Stimulated activated memory B cell treated with anti-CD40 and anti-IgM and Interleukin-4, amounts not matched to agents 10 μg/mL and 1 μg/mL and 100 μg/mL, for 72 hours (primary cell): ENCODE results near the gene MAP2K5.
A peak's percentile ranks its signal among the peaks of the same experiment; 100 is the strongest.

Experiments
- ATAC-seq: fragments of 150-1000 bp; cut with Tn5 transposase; 2 replicates; pipeline ENCODE4 v1.10.0; 2021
- H3K27ac Mint-ChIP-seq: one replicate; pipeline ENCODE4 v1.8.0; 2022; ENCODE audit warnings: mild to moderate bottlenecking, mixed read lengths
- H3K27me3 Mint-ChIP-seq: one replicate; pipeline ENCODE4 v1.8.0; 2022; ENCODE audit warnings: mixed read lengths
- H3K36me3 Mint-ChIP-seq: one replicate; pipeline ENCODE4 v1.8.0; 2022; ENCODE audit warnings: mixed read lengths
- H3K4me1 Mint-ChIP-seq: one replicate; pipeline ENCODE4 v1.8.0; 2022; ENCODE audit warnings: mixed read lengths
- H3K4me3 Mint-ChIP-seq: one replicate; pipeline ENCODE4 v1.8.0; 2022; ENCODE audit warnings: mild to moderate bottlenecking, moderate library complexity, mixed read lengths
- H3K9me3 Mint-ChIP-seq: one replicate; pipeline ENCODE4 v1.8.0; 2022; ENCODE audit warnings: mixed read lengths

Gene MAP2K5

DNA sequence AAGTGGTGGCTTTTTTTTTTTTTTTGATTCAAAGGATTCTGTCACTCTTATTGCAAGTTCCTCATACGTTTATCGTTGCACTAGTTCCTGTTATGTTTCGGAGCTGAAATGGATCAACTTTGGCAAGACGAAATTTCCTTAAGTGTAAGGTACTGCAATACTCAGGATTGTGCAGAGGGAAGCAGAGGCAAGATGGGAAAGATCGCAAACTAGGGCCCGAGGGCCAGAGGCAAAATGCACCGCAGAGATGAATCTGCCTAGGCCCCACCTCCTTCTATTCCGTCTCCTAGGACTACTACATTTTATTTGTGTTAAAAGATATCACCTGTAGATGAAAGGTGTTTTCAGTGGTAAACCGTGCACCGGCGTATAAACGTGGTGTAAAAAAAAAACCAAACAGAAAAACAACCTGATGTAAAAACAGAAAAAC is 297.0 kb downstream of the MAP2K5 start:
- Mint-ChIP-seq H3K4me1 (peaks cover 47% of the 10 kb centered on the region), H3K9me3 (no peaks in the 10 kb centered on the region), H3K27me3 (peaks cover 24% of the 10 kb centered on the region), H3K27ac (peak overlapping the region; percentile 89), H3K36me3 (no peaks in the 10 kb centered on the region), H3K4me3 (peak overlapping the region; percentile 82)
- ATAC-seq: peak; percentile 32

DNA sequence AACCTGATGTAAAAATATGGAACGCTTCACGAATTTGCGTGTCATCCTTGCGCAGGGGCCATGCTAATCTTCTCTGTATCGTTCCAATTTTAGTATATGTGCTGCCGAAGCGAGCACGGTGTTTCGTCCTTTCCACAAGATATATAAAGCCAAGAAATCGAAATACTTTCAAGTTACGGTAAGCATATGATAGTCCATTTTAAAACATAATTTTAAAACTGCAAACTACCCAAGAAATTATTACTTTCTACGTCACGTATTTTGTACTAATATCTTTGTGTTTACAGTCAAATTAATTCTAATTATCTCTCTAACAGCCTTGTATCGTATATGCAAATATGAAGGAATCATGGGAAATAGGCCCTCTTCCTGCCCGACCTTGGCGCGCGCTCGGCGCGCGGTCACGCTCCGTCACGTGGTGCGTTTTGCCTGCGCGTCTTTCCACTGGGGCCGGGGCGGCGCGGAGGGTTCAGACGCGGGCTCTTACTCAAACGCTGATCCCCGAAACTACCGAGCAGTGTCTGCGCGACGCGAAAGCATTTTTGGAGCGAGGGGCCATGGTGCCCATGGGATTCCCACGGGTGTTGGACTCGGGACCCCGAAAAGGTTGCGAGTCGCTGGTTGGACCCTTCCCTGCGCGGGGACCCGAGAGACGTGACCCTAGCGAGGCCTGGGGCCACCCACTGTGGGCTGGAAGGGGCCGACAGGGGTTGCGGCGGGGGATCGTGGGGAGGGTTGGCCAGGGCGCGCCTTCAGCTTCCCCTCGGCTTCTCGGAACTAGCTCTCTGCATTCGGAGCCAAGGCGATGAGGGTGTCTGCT is 297.6 kb downstream of the MAP2K5 start, which contains the start of gene RNU6-1:
RNU6-1 (minus strand) TSS at position 117 of the 820 bp plus-strand sequence.
- H3K4me3 Mint-ChIP-seq: peak within 1 kb of the TSS; percentile 82
- peak within 1 kb of the TSS; percentile 89 for H3K27ac Mint-ChIP-seq
- no peaks in the 10 kb centered on the region for H3K36me3 Mint-ChIP-seq
- peaks cover 41% of the 10 kb centered on the region for H3K4me1 Mint-ChIP-seq
- no peaks in the 10 kb centered on the region for H3K9me3 Mint-ChIP-seq
- H3K27me3 Mint-ChIP-seq: peaks cover 17% of the 10 kb centered on the region
- ATAC-seq: peak; percentile 95

DNA sequence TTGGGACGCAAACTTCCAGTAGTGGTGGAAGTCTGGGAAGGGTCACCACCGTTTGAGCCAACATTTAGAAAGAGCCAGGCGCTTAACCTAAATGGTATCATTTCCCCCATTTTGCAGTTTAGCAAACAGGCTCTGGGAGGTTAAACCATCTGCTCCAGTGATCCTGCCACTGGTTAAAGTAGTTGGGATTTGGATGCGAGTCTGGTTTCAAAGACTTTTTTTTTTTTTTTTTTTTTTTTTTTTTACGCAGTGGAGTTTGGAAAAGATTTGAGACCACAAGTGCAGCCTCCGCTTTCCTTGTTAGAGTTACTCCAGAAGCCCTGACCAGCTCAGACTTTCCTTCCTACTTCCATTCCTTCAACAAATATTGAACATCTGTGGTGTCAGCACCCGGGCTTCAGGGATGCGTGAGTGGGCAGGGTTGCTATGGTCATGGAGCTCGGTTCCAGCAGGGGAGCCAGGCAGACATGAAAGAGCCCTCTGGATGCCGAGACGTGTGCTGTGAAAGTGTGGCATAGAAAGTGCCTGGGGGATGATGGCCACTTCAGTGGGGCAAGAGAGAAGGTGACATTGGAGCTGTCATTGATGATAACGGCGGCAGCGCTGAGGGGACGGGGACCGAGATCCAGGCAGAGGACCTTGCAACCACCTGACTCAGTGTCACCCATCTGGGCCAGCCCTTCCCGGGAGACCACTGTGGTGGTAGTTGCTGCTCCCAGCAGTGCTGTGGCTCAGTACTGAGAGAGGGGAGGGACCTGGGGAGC is 298.4 kb downstream of the MAP2K5 start:
- Mint-ChIP-seq H3K9me3 (no peaks in the 10 kb centered on the region), H3K27me3 (peaks cover 10% of the 10 kb centered on the region), H3K4me1 (peaks cover 33% of the 10 kb centered on the region), H3K27ac (peak overlapping the region; percentile 89), H3K36me3 (no peaks in the 10 kb centered on the region), H3K4me3 (peak overlapping the region; percentile 82)
- no peak for ATAC-seq

DNA sequence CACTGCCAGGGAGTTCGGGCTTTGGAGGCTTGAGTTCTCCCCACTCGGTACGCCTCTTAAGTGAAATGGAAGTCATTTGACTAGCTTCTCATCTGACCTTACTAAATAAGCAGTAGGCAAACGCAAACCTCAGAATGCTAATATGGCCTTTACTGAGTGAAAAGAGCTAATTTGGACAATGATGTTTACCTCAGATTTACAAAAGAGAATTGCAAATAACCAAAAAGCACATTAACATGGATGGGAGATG is 298.9 kb downstream of the MAP2K5 start:
- Mint-ChIP-seq H3K4me3 (peak overlapping the region; percentile 82), H3K36me3 (no peaks in the 10 kb centered on the region), H3K9me3 (no peaks in the 10 kb centered on the region), H3K4me1 (peaks cover 28% of the 10 kb centered on the region), H3K27ac (peak overlapping the region; percentile 89), H3K27me3 (peaks cover 4% of the 10 kb centered on the region)
- no peak for ATAC-seq

DNA sequence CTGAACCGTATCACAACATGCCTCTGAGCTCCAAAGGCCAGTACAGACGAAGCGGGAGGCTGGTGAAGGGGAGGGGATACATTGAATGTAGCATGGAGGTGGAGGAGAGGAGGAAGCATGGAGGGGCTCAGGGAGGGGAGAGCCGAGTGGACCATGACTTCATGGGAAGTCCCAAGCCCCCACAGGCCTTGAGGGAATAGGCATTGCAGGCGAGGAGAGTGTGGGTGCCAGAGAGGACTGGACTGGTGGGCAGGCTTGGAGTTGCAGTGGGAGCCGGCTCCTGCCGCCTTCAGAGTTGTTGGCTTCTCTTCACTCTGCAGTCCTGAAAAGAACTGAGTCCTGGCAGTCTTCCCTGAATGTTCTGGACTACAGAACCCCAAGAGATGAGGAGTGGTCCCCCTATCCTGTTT is 300.6 kb downstream of the MAP2K5 start:
- Mint-ChIP-seq H3K36me3 (no peaks in the 10 kb centered on the region), H3K4me3 (no peak overlapping the region), H3K27me3 (peaks cover 4% of the 10 kb centered on the region), H3K9me3 (no peaks in the 10 kb centered on the region), H3K4me1 (peaks cover 24% of the 10 kb centered on the region), H3K27ac (no peak overlapping the region)
- ATAC-seq: no peak

GRCh38 chr15:67843571-67844387 is 301.3 kb downstream of the MAP2K5 start:
- peaks cover 19% of the 10 kb centered on the region for H3K4me1 Mint-ChIP-seq
- peaks cover 11% of the 10 kb centered on the region for H3K27me3 Mint-ChIP-seq
- no peak overlapping the region for H3K27ac Mint-ChIP-seq
- no peak for ATAC-seq
- no peaks in the 10 kb centered on the region for H3K9me3 Mint-ChIP-seq
- H3K4me3 Mint-ChIP-seq: no peak overlapping the region
- H3K36me3 Mint-ChIP-seq: no peaks in the 10 kb centered on the region

DNA sequence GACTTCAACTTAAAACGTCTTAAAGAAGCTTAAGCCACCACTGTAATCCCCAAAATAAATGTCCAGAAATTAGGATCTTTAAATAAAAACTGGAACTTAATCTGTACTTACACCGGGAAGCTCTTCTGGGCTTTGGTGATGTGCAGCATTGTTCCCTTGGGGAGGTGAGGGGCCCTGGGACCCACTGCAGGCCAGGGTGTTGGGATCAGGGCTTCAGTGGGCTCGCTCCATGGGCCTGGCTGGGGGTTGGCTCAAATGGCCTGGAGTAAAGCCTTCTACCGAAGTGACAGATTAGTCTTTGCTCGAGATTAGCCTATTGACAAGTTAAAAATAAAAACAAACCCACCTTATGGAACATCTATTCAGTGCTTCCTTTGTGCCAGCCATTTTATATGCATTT is 303.5 kb downstream of the MAP2K5 start:
- ATAC-seq: no peak
- Mint-ChIP-seq H3K27me3 (peaks cover 11% of the 10 kb centered on the region), H3K9me3 (no peaks in the 10 kb centered on the region), H3K4me1 (peaks cover 15% of the 10 kb centered on the region), H3K27ac (no peak overlapping the region), H3K36me3 (no peaks in the 10 kb centered on the region), H3K4me3 (no peak overlapping the region)

- H3K4me1 Mint-ChIP-seq: peaks cover 28% of the 10 kb centered on the region
- ATAC-seq: no peak
- H3K27ac Mint-ChIP-seq: no peak overlapping the region
- H3K4me3 Mint-ChIP-seq: no peak overlapping the region
- peaks cover 11% of the 10 kb centered on the region for H3K27me3 Mint-ChIP-seq
- no peaks in the 10 kb centered on the region for H3K9me3 Mint-ChIP-seq
- no peaks in the 10 kb centered on the region for H3K36me3 Mint-ChIP-seq
Measured at GRCh38 chr15:67849538-67849937, 307.0 kb downstream of the MAP2K5 start.

DNA sequence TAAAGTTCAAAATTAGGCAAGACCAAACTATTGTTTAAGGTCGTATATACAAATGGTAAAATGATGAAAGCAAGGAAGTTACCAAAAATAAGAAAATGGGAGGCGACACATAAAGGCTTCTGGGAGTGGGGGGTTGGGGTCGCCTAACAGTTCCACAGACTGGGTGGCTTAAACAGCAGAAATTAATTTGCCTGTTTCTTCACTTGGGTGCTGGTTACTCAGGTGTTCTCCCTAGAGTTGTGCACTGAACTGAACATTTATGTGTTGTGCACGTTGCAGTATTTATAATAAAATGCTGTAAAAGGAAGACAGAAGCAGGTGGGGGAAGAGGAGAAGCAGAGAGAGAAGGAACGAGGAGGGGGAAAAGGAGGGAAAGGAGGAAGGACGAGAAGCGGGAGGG is 307.8 kb downstream of the MAP2K5 start:
- Mint-ChIP-seq H3K36me3 (no peaks in the 10 kb centered on the region), H3K27me3 (peaks cover 11% of the 10 kb centered on the region), H3K27ac (no peak overlapping the region), H3K4me3 (no peak overlapping the region), H3K9me3 (no peaks in the 10 kb centered on the region), H3K4me1 (peaks cover 28% of the 10 kb centered on the region)
- ATAC-seq: no peak

DNA sequence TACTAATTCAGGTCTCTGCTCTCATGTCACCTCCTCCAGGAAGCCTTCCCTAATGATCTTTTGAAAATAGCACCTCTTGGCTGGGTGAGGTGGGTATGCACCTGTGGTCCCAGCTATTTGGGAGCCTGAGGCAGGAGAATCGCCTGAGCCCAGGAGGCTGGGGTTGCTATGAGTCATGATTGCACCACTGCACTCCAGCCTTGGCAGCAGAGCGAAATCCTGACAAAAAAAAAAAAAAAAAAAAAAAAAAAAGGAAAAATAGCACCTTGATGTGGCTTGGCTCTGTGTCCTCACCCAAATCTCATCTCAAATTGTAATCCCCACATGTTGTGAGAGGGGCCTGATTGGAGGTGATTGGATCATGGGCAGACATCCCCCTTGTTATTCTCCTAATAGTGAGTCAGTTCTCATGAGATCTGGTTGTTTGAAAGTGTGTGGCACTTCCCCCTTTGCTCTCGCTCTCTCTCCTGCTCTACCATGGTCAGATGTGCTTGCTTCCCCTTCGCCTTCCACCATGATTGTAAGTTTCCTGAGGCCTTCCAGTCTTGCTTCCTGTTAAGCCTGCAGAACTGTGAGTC is 308.6 kb downstream of the MAP2K5 start:
- no peak overlapping the region for H3K4me3 Mint-ChIP-seq
- peaks cover 33% of the 10 kb centered on the region for H3K4me1 Mint-ChIP-seq
- ATAC-seq: no peak
- no peaks in the 10 kb centered on the region for H3K9me3 Mint-ChIP-seq
- H3K27ac Mint-ChIP-seq: no peak overlapping the region
- peaks cover 11% of the 10 kb centered on the region for H3K27me3 Mint-ChIP-seq
- H3K36me3 Mint-ChIP-seq: no peaks in the 10 kb centered on the region

- no peaks in the 10 kb centered on the region for H3K9me3 Mint-ChIP-seq
- H3K27me3 Mint-ChIP-seq: peaks cover 11% of the 10 kb centered on the region
- ATAC-seq: no peak
- H3K4me1 Mint-ChIP-seq: peaks cover 34% of the 10 kb centered on the region
- no peak overlapping the region for H3K4me3 Mint-ChIP-seq
- H3K27ac Mint-ChIP-seq: no peak overlapping the region
- H3K36me3 Mint-ChIP-seq: no peaks in the 10 kb centered on the region
Measured at GRCh38 chr15:67852418-67852817, 309.9 kb downstream of the MAP2K5 start.

GRCh38 chr15:67853454-67853853 is 311.0 kb downstream of the MAP2K5 start:
- H3K27me3 Mint-ChIP-seq: peaks cover 3% of the 10 kb centered on the region
- H3K27ac Mint-ChIP-seq: no peak overlapping the region
- no peaks in the 10 kb centered on the region for H3K36me3 Mint-ChIP-seq
- peaks cover 34% of the 10 kb centered on the region for H3K4me1 Mint-ChIP-seq
- no peaks in the 10 kb centered on the region for H3K9me3 Mint-ChIP-seq
- ATAC-seq: no peak
- H3K4me3 Mint-ChIP-seq: no peak overlapping the region

DNA sequence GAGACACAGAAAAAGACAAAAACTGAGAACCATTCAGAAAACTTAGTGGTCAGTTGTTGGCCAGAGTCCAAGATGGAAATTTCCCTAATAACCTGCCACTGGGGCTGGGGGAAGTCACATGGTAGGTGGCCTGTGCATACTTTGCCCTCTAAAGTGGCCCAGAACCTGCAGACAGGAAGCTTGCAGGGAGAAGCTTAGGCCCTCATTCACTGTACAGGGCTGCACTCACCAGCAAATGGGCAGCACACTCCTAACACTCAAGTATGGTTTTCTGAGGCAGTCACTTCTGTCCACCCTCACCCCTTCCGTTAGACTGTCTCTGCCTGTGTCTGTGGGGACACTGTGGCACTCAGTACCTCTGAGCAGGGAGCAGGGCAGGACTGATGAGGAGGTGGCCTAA is 311.9 kb downstream of the MAP2K5 start:
- no peaks in the 10 kb centered on the region for H3K27me3 Mint-ChIP-seq
- no peaks in the 10 kb centered on the region for H3K9me3 Mint-ChIP-seq
- peaks cover 36% of the 10 kb centered on the region for H3K4me1 Mint-ChIP-seq
- no peak overlapping the region for H3K27ac Mint-ChIP-seq
- no peak for ATAC-seq
- H3K4me3 Mint-ChIP-seq: no peak overlapping the region
- H3K36me3 Mint-ChIP-seq: no peaks in the 10 kb centered on the region

- Mint-ChIP-seq H3K4me1 (peaks cover 41% of the 10 kb centered on the region), H3K36me3 (no peaks in the 10 kb centered on the region), H3K27ac (peak overlapping the region; percentile 64), H3K4me3 (no peak overlapping the region), H3K27me3 (no peaks in the 10 kb centered on the region), H3K9me3 (no peaks in the 10 kb centered on the region)
- no peak for ATAC-seq
Measured at GRCh38 chr15:67855842-67856241, 313.3 kb downstream of the MAP2K5 start.
